ENCODE data around the gene TSR2. TPM values are rescaled to one million over a fixed set of nuclear protein-coding genes. Genes with fewer than 3 reads are reported as not detected.

TSR2 gene
- total and polyA plus RNA-seq, 2 experiments from 2014 or later = 26.0 to 60.1 TPM

GRCh38 chrX:54479136-54480111, 39.2 kb downstream of the TSR2 start:
- peak overlapping the region; percentile 88 for H3K27ac ChIP-seq (ENCODE audit: low read depth)
- peak; percentile 59 for ATAC-seq

GRCh38 chrX:54482839-54483593, 42.8 kb downstream of the TSR2 start:
- Mint-ChIP-seq H3K4me1 (peaks cover 61% of the 10 kb centered on the region), H3K27ac (peak overlapping the region; percentile 86), H3K27me3 (ENCODE audit: insufficient read depth, low read depth, poor library complexity) (peaks cover 10% of the 10 kb centered on the region), H3K36me3 (ENCODE audit: low read depth) (no peaks in the 10 kb centered on the region), H3K9me3 (no peaks in the 10 kb centered on the region), H3K4me3 (peak overlapping the region; percentile 54)
- H3K9me2 ChIP-seq (ENCODE audit: insufficient read depth) = no peaks in the 10 kb centered on the region
- H3K4me3 ChIP-seq = peak overlapping the region; percentile 28; the same call in 1 of the 2 replicates
- H3K4me1 ChIP-seq (ENCODE audit: insufficient read depth) = peaks cover 42% of the 10 kb centered on the region
- DNase-seq (ENCODE audit: low spot score) = peak; percentile 59
- H3K4me2 ChIP-seq = peak overlapping the region; percentile 69
- H3K27me3 ChIP-seq (ENCODE audit: insufficient read depth) = no peaks in the 10 kb centered on the region
- no peak overlapping the region for H2AFZ ChIP-seq
- H3K36me3 ChIP-seq (ENCODE audit: insufficient read depth) = no peaks in the 10 kb centered on the region
- TF ChIP-seq POLR2AphosphoS5 (IDR thresholded peaks at IDR 0.05; ENCODE audit: low read depth) (no peak), EZH2 (IDR thresholded peaks at IDR 0.05; ENCODE audit: low read depth, unreplicated experiment) (no peak), REST (IDR thresholded peaks at IDR 0.05; ENCODE audit: unreplicated experiment) (no peak), CTCF (conservative IDR thresholded peaks at IDR 0.05; ENCODE audit: low read depth in 2 of 2) (no peak), ZNF114 (CRISPR knock-in tag; IDR thresholded peaks at IDR 0.05) (no peak)
- no peaks in the 10 kb centered on the region for H4K20me1 ChIP-seq (replicated peaks; ENCODE audit: insufficient read depth)
- H3K79me2 ChIP-seq (replicated peaks; ENCODE audit: insufficient read depth) = peaks cover 37% of the 10 kb centered on the region; the same call in 1 of the 2 replicates
- H3F3A ChIP-seq (replicated peaks; ENCODE audit: low read depth) = no peaks in the 10 kb centered on the region
- ATAC-seq = peak; percentile 46
- H3K27ac ChIP-seq (ENCODE audit: low read depth) = peak overlapping the region; percentile 87

More at GRCh38 chrX:54479136-54480111, 39.2 kb downstream of the TSR2 start:
- Mint-ChIP-seq H3K9me3 (no peaks in the 10 kb centered on the region), H3K4me3 (peak overlapping the region; percentile 55), H3K36me3 (ENCODE audit: low read depth) (no peaks in the 10 kb centered on the region), H3K27me3 (ENCODE audit: insufficient read depth, low read depth, poor library complexity) (peaks cover 10% of the 10 kb centered on the region), H3K4me1 (peaks cover 51% of the 10 kb centered on the region), H3K27ac (peak overlapping the region; percentile 84)
- Histone ChIP-seq H3K27me3 (ENCODE audit: insufficient read depth) (no peaks in the 10 kb centered on the region), H3K4me3 (0 out of 2 replicates have a peak overlapping the region, but pooled peaks have one; percentile 37), H3K4me2 (peak overlapping the region; percentile 74), H2AFZ (no peak overlapping the region), H3K4me1 (ENCODE audit: insufficient read depth) (peaks cover 39% of the 10 kb centered on the region), H3K9me2 (ENCODE audit: insufficient read depth) (no peaks in the 10 kb centered on the region), H3K36me3 (ENCODE audit: insufficient read depth) (no peaks in the 10 kb centered on the region), H3K79me2 (replicated peaks; ENCODE audit: insufficient read depth) (peaks cover 27% of the 10 kb centered on the region), H3F3A (replicated peaks; ENCODE audit: low read depth) (no peaks in the 10 kb centered on the region), H4K20me1 (replicated peaks; ENCODE audit: insufficient read depth) (no peaks in the 10 kb centered on the region)
- TF ChIP-seq STAT1 (IDR thresholded peaks at IDR 0.05; ENCODE audit: unreplicated experiment) (no peak), POLR2AphosphoS5 (IDR thresholded peaks at IDR 0.05; ENCODE audit: low read depth) (no peak)
- DNase-seq (ENCODE audit: low spot score) = peak; percentile 77

Data from GM23338 (cell line).